ENCODE results near the gene RBPJL. TPM values are rescaled to one million over a fixed set of nuclear protein-coding genes. Genes with fewer than 3 reads are reported as not detected.

RBPJL gene
- total and polyA plus RNA-seq, 2 of the 13 experiments (the other 11 are each of a cell fraction or from before 2014, with no cell fraction given): not detected

- TF ChIP-seq, protein P1, sequence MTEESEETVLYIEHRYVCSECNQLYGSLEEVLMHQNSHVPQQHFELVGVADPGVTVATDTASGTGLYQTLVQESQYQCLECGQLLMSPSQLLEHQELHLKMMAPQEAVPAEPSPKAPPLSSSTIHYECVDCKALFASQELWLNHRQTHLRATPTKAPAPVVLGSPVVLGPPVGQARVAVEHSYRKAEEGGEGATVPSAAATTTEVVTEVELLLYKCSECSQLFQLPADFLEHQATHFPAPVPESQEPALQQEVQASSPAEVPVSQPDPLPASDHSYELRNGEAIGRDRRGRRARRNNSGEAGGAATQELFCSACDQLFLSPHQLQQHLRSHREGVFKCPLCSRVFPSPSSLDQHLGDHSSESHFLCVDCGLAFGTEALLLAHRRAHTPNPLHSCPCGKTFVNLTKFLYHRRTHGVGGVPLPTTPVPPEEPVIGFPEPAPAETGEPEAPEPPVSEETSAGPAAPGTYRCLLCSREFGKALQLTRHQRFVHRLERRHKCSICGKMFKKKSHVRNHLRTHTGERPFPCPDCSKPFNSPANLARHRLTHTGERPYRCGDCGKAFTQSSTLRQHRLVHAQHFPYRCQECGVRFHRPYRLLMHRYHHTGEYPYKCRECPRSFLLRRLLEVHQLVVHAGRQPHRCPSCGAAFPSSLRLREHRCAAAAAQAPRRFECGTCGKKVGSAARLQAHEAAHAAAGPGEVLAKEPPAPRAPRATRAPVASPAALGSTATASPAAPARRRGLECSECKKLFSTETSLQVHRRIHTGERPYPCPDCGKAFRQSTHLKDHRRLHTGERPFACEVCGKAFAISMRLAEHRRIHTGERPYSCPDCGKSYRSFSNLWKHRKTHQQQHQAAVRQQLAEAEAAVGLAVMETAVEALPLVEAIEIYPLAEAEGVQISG (CRISPR knock-in tag; IDR thresholded peaks at IDR 0.05): peak; percentile 69
- TF ChIP-seq HOXA5 (CRISPR knock-in tag; IDR thresholded peaks at IDR 0.05): no peak; the same call in 1 of the 2 replicates
- TF ChIP-seq GATAD1 (CRISPR knock-in tag; IDR thresholded peaks at IDR 0.05): 0 out of 2 replicates have a peak, but pooled peaks have one; percentile 10
- peak; percentile 49; the same call in 1 of the 2 replicates for TF ChIP-seq TBX2 (CRISPR knock-in tag; IDR thresholded peaks at IDR 0.05; ENCODE audit: borderline replicate concordance)
- peak; percentile 15; the same call in 1 of the 2 replicates for TF ChIP-seq HBP1 (CRISPR knock-in tag; IDR thresholded peaks at IDR 0.05; ENCODE audit: low read depth)
- no peak for TF ChIP-seq DMAP1 (CRISPR knock-in tag; IDR thresholded peaks at IDR 0.05)
- no peak for TF ChIP-seq AHR (CRISPR knock-in tag; IDR thresholded peaks at IDR 0.05)
- TF ChIP-seq ZNF441 (CRISPR knock-in tag; IDR thresholded peaks at IDR 0.05; ENCODE audit: borderline replicate concordance): 0 out of 2 replicates have a peak, but pooled peaks have one; percentile 13
- 0 out of 2 replicates have a peak, but pooled peaks have one; percentile 20 for TF ChIP-seq ZNF614 (CRISPR knock-in tag; IDR thresholded peaks at IDR 0.05; ENCODE audit: borderline replicate concordance)
- TF ChIP-seq ZNF12 (CRISPR knock-in tag; IDR thresholded peaks at IDR 0.05): peak; percentile 81; the same call in 1 of the 2 replicates
- TF ChIP-seq TFDP2 (CRISPR knock-in tag; IDR thresholded peaks at IDR 0.05): no peak
- no peak for TF ChIP-seq NFYB (CRISPR knock-in tag; IDR thresholded peaks at IDR 0.05)
- TF ChIP-seq, protein P2, sequence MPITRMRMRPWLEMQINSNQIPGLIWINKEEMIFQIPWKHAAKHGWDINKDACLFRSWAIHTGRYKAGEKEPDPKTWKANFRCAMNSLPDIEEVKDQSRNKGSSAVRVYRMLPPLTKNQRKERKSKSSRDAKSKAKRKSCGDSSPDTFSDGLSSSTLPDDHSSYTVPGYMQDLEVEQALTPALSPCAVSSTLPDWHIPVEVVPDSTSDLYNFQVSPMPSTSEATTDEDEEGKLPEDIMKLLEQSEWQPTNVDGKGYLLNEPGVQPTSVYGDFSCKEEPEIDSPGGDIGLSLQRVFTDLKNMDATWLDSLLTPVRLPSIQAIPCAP (CRISPR knock-in tag; IDR thresholded peaks at IDR 0.05; ENCODE audit: low read depth): peak; percentile 54; the same call in 1 of the 2 replicates
- TF ChIP-seq ZFP82 (CRISPR knock-in tag; IDR thresholded peaks at IDR 0.05; ENCODE audit: borderline replicate concordance): peak; percentile 56; the same call in 1 of the 2 replicates
Measured at GRCh38 chr20:45344168-45344860, 37.7 kb downstream of the RBPJL start (continued).

Data from HepG2 (cell line).